MV-4-11 (cell line): Measurements from ENCODE around the gene ALDH1L1.
A peak's percentile ranks its signal among the peaks of the same experiment; 100 is the strongest.
"Not testable (repeated sequence)": the region's sequence is repeated elsewhere in the genome, so short reads cannot be mapped to it uniquely, and the experiment has no call there.

Source experiments
- DNase-seq: peaks from one replicate; lab custom pipeline; 2025; lab: John Stamatoyannopoulos, UW

Gene ALDH1L1

GRCh38 chr3:126082362-126083137 is 97.8 kb downstream of the ALDH1L1 start:
- no peak for DNase-seq

- DNase-seq: peak; percentile 56
Observed at GRCh38 chr3:126081618-126082361, 98.6 kb downstream of the ALDH1L1 start.

DNA sequence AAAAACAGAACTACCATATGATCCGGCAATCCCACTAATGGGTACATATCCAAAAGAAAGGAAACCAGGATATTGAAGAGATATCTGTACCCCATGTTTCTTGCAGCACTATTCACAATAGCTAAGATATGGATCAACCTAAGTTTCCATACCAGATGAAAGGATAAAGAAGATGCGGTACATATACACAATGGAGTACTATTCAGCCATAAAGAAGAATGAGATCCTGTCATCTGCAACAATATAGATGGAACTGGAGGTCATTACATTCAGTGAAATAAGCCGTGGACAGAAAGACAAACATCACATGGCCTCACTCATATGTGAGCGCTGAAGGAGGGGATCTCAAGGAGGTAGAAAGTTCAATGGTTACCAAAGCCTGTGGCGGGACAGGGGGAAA is 99.4 kb downstream of the ALDH1L1 start:
- DNase-seq: no peak

DNA sequence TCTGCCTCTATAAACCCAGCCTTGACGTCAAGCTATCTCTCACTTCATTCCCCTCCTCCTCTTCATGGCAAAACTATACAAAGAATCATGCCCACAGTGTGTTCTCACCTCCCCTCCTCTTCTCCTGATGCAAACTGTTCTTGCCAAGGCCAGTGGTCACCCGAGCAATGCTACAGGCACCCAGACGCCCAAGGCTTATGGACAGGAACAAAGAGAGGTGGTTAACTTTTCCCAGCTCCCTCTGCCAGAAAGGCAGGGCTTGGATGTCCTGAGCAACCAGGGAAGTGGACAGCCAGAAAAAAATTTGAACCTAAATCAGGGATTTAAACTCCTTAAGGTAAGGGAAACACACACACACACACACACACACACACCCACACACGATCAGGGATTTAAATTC is 101.5 kb downstream of the ALDH1L1 start:
- no peak for DNase-seq

DNA sequence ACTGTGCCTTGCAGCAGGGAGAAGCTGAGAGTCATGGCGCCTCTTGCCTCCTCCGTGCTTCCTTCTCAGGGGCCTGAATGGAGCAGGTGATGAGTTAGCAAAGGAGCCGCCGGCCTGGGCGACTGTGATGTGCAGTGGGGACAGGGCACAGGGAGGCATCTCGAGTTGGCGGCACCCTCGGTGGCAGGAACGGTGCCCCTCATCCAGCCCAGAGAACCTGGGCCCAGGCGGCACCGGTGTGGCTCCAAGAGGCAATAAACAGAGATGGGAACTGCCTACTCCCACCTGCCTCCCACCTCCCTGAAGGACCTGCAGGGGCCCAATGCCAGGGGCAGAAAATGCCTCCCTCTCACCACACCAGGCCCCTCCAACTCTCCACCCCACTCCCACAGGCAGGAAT is 102.6 kb downstream of the ALDH1L1 start:
- DNase-seq: no peak

- DNase-seq: no peak
Observed at GRCh38 chr3:126076140-126076539, 104.2 kb downstream of the ALDH1L1 start.

DNA sequence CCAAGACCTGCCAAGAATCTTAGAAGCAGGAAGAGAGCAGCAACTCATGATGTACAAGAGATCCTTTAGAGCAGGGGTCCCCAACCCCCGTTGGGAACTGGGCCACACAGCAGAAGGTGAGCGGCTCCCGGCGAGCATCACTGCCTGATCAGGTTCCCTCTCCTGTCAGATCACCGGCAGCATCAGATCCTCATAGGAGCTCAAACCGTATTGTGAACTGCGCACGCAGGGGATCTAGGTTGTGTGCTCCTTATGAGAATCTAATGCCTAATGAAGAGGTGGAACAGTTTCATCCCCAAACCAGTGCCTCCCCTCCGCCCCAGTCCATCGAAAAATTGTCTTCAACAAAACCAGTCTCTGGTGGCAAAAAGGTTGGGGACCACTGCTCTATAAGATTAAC is 110.2 kb downstream of the ALDH1L1 start:
- DNase-seq: no peak

- DNase-seq: no peak
Observed at GRCh38 chr3:126067959-126068358, 112.4 kb downstream of the ALDH1L1 start.

DNA sequence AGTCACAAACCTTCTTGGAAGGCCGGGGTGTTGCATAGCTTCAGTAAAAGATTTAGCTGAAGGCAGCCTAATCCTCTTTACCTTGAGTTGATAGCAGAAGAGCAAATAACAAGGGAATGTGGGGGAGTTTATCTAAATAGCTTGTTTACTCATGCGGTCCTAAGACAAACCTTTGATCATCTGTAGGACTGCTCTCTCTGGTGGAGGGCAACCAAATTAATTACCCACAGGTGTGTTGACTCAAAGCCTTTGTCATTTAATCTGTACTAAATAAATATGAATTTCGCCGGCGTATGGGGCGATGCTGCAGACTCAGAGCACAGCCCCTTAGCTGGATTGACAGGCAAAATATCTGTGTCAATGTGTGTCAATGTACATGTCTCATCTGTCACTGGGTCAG is 113.7 kb downstream of the ALDH1L1 start:
- DNase-seq: not testable (repeated sequence)

DNA sequence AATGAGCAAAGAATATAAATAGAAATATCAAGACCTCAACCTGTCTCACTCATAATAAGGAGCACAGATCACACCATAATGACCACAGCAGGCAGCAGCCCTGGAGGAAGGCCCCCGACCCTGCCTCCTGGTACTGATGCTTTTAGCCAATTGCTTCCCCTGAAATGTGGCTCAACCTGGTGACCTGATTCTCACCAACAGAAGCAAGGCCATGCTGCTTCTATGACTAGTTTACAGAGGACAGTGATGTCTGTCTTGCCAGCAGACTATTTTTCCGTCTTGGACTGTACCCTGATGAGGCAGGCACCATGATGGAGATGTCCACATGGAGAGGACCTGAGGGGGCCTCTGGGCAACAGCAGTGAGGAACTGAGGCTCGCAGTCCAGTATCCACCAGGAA is 114.5 kb downstream of the ALDH1L1 start:
- no peak for DNase-seq

- peak; percentile 31 for DNase-seq
Observed at GRCh38 chr3:126064627-126065258, 115.6 kb downstream of the ALDH1L1 start.

DNA sequence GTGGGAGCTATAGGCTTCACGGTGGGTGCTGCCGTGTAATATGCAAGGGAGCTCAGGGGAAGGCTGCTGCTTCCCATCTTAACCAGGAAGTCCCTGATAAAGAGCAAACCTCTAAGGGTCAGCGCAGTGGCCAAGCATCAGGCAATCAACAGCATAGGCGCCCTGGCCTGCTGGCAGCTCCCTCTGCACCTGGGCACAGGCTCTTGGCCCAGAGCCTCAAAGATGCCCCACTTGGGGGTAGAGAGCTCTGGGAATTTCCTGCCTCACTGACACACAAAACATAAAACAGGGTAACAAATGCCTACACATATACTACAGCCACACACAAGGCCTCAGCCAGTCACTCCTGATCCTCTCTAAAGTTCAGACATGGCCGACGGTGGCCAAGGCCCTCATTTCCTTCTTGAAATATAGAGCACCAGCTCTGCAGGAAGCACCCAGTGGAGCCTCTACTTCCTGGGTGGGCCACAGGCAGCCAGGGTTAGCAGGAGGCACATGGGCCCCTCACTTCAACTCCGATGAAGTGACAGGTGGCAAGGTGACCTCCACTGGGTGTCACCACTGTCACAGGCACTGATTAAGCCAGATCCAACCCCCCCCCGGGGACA is 116.9 kb downstream of the ALDH1L1 start:
- no peak for DNase-seq

GRCh38 chr3:126061301-126062032 is 118.9 kb downstream of the ALDH1L1 start:
- DNase-seq: no peak

DNA sequence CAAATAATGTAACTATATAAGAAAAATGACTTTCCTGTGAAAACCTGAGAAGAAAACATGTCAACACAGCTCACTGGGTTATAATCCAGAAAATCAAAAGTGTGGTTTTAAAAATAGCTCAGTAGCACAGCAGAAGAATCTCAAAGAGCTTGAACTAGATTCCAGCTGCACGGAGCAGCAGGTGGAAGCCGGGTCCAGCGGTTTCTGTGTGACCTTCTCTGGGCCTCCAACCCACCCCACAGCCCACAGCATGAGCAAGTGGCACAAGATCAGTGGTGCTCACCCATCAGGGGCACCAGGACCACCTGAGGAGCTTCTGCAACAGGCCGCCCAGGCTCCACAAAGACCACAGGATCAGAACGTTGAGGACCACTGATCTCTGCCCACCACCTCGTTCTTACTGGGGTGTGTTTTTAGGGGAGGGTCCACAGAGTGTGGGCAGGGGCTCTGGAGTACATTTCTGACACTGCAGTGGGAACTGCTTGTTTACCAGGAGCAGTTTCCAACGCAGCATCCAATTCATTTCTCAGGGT is 119.7 kb downstream of the ALDH1L1 start:
- DNase-seq: no peak

GRCh38 chr3:126058666-126059065 is 121.7 kb downstream of the ALDH1L1 start:
- DNase-seq: no peak

- no peak for DNase-seq
Observed at GRCh38 chr3:126057936-126058335, 122.5 kb downstream of the ALDH1L1 start.

- DNase-seq: no peak
Observed at GRCh38 chr3:126057501-126057819, 122.9 kb downstream of the ALDH1L1 start.

GRCh38 chr3:126056681-126057500 is 123.5 kb downstream of the ALDH1L1 start:
- DNase-seq: no peak

DNA sequence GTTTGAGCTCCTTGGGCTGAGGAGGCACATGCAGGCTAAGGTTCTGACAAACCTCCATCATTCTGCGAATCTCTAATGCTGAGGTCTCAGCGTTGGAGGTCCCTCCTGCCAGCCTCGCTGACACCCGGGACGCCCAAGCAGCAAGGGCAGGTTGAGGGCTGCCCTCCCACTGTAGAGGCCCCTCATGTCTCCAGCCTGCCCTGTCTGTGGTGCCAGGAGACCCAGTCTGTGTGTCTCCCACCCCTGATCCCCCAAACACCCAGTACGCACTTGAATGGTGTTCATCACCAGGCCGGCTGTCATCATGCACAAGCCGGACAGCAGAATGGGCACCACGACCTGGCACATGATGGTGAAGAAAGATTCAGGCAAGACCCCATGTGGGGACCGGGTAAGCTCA is 124.3 kb downstream of the ALDH1L1 start:
- DNase-seq: no peak

DNA sequence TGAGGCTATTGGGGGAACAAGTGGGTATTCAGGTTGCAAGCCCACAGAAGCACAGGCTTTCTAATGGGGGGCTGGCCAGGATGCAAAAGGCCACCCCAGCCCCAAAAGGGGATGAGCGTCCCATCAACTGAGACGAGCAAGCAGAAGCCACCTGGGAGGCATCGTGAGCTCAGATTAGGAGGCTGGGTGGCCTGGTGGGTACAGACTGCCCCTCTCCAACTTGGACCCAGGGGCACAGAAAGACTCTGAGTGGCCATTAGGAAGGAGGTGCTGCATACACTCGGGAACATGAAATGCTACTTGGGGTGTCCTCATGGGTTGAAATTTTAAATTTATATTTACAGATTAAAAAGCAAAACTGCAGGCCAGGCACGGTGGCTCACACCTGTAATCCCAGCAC is 125.5 kb downstream of the ALDH1L1 start:
- no peak for DNase-seq
